ENCODE data around the gene GNAZ.

GNAZ gene

DNA sequence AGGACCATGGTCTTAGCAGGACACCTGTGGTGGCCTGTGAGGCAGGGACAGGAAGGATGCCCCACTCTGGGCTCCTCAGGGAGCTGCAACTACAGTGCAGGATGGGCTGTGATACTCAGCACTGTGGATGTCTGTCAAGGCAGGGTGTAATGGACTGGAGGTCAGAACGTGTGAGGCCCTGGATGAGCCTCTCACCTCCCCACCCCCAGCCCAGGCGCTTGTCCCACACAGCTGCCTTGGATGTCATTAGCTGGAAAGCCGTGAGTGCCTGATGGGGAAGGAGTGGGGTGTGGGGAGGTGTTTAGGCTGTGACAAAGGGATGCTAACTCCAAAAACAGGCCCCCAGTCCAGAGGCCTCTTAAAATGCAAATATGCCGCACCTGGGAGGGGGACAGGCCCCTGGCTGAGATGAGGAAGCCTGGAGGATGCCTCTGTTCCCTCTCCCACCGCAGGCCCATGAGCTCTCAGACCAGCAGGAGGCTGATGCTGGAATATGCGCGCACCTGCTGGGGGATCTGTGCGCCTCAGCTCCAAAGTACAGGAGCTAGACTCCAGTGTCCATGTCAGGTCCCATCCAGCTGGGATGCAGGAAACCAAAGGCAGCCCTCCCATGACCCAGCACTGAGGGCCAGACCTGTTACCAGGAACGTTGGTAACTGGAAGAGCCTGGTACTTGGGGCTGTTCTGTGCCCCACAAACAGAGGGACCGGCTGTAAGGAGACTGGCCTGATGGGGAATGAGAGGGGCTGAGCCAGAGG lies 46.4 kb downstream of the GNAZ start:
- Histone ChIP-seq H3K4me3 (replicated peaks; ENCODE audit: insufficient read depth, low read length) (no peak overlapping the region), H3K27me3 (ENCODE audit: insufficient read depth, poor library complexity, severe bottlenecking) (no peaks in the 10 kb centered on the region), H3K27ac (replicated peaks) (no peak overlapping the region)
- DNase-seq (ENCODE audit: low read depth in 1 of 2, low spot score in 1 of 2), result no peak
- TF ChIP-seq, protein P1, sequence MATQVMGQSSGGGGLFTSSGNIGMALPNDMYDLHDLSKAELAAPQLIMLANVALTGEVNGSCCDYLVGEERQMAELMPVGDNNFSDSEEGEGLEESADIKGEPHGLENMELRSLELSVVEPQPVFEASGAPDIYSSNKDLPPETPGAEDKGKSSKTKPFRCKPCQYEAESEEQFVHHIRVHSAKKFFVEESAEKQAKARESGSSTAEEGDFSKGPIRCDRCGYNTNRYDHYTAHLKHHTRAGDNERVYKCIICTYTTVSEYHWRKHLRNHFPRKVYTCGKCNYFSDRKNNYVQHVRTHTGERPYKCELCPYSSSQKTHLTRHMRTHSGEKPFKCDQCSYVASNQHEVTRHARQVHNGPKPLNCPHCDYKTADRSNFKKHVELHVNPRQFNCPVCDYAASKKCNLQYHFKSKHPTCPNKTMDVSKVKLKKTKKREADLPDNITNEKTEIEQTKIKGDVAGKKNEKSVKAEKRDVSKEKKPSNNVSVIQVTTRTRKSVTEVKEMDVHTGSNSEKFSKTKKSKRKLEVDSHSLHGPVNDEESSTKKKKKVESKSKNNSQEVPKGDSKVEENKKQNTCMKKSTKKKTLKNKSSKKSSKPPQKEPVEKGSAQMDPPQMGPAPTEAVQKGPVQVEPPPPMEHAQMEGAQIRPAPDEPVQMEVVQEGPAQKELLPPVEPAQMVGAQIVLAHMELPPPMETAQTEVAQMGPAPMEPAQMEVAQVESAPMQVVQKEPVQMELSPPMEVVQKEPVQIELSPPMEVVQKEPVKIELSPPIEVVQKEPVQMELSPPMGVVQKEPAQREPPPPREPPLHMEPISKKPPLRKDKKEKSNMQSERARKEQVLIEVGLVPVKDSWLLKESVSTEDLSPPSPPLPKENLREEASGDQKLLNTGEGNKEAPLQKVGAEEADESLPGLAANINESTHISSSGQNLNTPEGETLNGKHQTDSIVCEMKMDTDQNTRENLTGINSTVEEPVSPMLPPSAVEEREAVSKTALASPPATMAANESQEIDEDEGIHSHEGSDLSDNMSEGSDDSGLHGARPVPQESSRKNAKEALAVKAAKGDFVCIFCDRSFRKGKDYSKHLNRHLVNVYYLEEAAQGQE (IDR thresholded peaks at IDR 0.05; ENCODE audit: insufficient replicate concordance, low read depth), result no peak
- TF ChIP-seq POLR2AphosphoS5 (IDR thresholded peaks at IDR 0.05; ENCODE audit: low read depth) (no peak), CTCF (IDR thresholded peaks at IDR 0.05; ENCODE audit: insufficient read depth, low read length) (no peak), SPI1 (IDR thresholded peaks at IDR 0.05; ENCODE audit: borderline replicate concordance, low read depth) (no peak), GABPA (IDR thresholded peaks at IDR 0.05; ENCODE audit: low read depth) (no peak)

DNA sequence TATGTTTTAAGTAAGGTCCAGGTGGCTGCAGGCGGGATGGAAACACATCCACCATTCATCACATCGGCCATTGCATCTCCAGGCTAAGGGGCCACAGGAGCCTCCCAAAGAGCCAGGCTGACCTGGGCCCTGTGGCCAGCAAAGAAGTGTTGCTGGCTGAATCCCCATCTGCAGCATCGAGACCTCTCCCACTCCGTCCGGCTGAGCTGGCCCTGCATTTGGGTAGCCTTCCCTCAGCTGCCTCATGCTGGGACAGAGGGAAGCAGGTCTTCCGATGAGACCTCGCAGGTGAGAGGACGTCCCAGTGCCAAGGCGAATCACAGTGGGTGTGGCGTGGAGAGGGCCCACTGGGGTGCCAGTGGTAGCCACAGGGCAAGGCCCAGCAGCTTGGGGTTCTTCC lies 47.0 kb downstream of the GNAZ start:
- Histone ChIP-seq H3K4me3 (replicated peaks; ENCODE audit: insufficient read depth, low read length) (no peak overlapping the region), H3K27ac (replicated peaks) (no peak overlapping the region), H3K27me3 (ENCODE audit: insufficient read depth, poor library complexity, severe bottlenecking) (no peaks in the 10 kb centered on the region)
- no peak for DNase-seq (ENCODE audit: low read depth in 1 of 2, low spot score in 1 of 2)
- TF ChIP-seq, protein P1 (IDR thresholded peaks at IDR 0.05; ENCODE audit: insufficient replicate concordance, low read depth), result no peak
- TF ChIP-seq CTCF (IDR thresholded peaks at IDR 0.05; ENCODE audit: insufficient read depth, low read length), result no peak
- no peak for TF ChIP-seq SPI1 (IDR thresholded peaks at IDR 0.05; ENCODE audit: borderline replicate concordance, low read depth)

- no peaks in the 10 kb centered on the region for H3K27me3 ChIP-seq (ENCODE audit: insufficient read depth, poor library complexity, severe bottlenecking)
- no peak overlapping the region for H3K4me3 ChIP-seq (replicated peaks; ENCODE audit: insufficient read depth, low read length)
- DNase-seq (ENCODE audit: low read depth in 1 of 2, low spot score in 1 of 2), result no peak
- TF ChIP-seq CTCF (IDR thresholded peaks at IDR 0.05; ENCODE audit: insufficient read depth, low read length) (no peak), SPI1 (IDR thresholded peaks at IDR 0.05; ENCODE audit: borderline replicate concordance, low read depth) (no peak), GABPA (IDR thresholded peaks at IDR 0.05; ENCODE audit: low read depth) (no peak), POLR2AphosphoS5 (IDR thresholded peaks at IDR 0.05; ENCODE audit: low read depth) (no peak)
- TF ChIP-seq, protein P1 (IDR thresholded peaks at IDR 0.05; ENCODE audit: insufficient replicate concordance, low read depth), result no peak
- no peak overlapping the region for H3K27ac ChIP-seq (replicated peaks)
Observed at GRCh38 chr22:23117891-23118646, 47.8 kb downstream of the GNAZ start.

All from HL-60 (cell line).